H1 (cell line): ENCODE data around the gene GUCY2D. TPM values are rescaled to one million over a fixed set of nuclear protein-coding genes. Genes with fewer than 3 reads are reported as not detected.

Experiments used
- CTCF ChIA-PET: fragments of 300-600 bp; sonication (Branson Sonifier 250); formaldehyde crosslinking; loops from one replicate; lab custom pipeline; 2021; ENCODE audit not compliant: partially characterized antibody; lab: Charles Lee
- POLR2A ChIA-PET: fragments of 300-600 bp; sonication (Branson Sonifier 250); formaldehyde crosslinking; loops from one replicate; lab custom pipeline; 2021; ENCODE audit warnings: inconsistent platforms; ENCODE audit not compliant: partially characterized antibody; lab: Charles Lee
- DNase-seq, 2 experiments: peaks; one replicate each; pipeline versions ENCODE4 v3.0.0 to v3.0.0-alpha.2; 2010 to 2022; ENCODE audit warnings: low spot score in 2 of 2, low read depth in 1 of 2, mixed read lengths in 1 of 2
- FAIRE-seq: peaks from 2 replicates; lab custom pipeline; 2011; peaks lifted over from hg19 to GRCh38; lab: Jason Lieb, UNC
- H2AFZ ChIP-seq: 2 replicates; pipeline ENCODE4 v1.8.1; 2012; ENCODE audit warnings: low read length, inconsistent platforms
- H2AK5ac ChIP-seq: 2 replicates; pipeline ENCODE4 v1.6.1; 2013; ENCODE audit warnings: low read depth, low read length
- H2BK120ac ChIP-seq: replicated peaks from 2 replicates; pipeline ENCODE3; 2013; ENCODE audit warnings: low read depth, low read length, inconsistent platforms
- H2BK12ac ChIP-seq: 2 replicates; pipeline ENCODE4 v1.6.1; 2013; ENCODE audit warnings: low read depth, low read length
- H2BK15ac ChIP-seq: 2 replicates; pipeline ENCODE4 v1.6.1; 2013; ENCODE audit warnings: low read length
- H2BK20ac ChIP-seq: 2 replicates; pipeline ENCODE4 v1.6.1; 2013; ENCODE audit warnings: low read length
- H2BK5ac ChIP-seq: 2 replicates; pipeline ENCODE4 v1.6.1; 2013; ENCODE audit warnings: low read depth, low read length
- H3K14ac ChIP-seq: 2 replicates; pipeline ENCODE4 v1.6.1; 2013; ENCODE audit warnings: inconsistent platforms; ENCODE audit not compliant: insufficient read length
- H3K18ac ChIP-seq: 2 replicates; pipeline ENCODE4 v1.6.1; 2013; ENCODE audit warnings: low read length; ENCODE audit errors: extremely low read depth
- H3K23ac ChIP-seq: 2 replicates; pipeline ENCODE4 v1.6.1; 2013; ENCODE audit warnings: inconsistent platforms; ENCODE audit not compliant: insufficient read length
- H3K23me2 ChIP-seq: 2 replicates; pipeline ENCODE4 v1.6.1; 2013; ENCODE audit warnings: low read depth, low read length
- H3K27ac ChIP-seq: 2 replicates; pipeline ENCODE4 v1.6.1; 2011; ENCODE audit warnings: low read depth, low read length, inconsistent platforms
- H3K27me3 ChIP-seq, 4 experiments: replicated peaks in 1 of 4; 1 replicate in 1 of 4; 2 replicates in 3 of 4; pipeline versions ENCODE4 v1.6.1 to v1.8.1; 2011 to 2013; ENCODE audit warnings: low read length in 3 of 4, mild to moderate bottlenecking in 3 of 4, inconsistent platforms in 2 of 4, mixed read lengths in 2 of 4, moderate library complexity in 1 of 4; ENCODE audit not compliant: control insufficient read depth in 3 of 4, insufficient read depth in 3 of 4; ENCODE audit errors: extremely low read depth in 1 of 4
- H3K36me3 ChIP-seq, 4 experiments: 2 replicates each; pipeline versions ENCODE4 v1.6.1 to v1.8.1; 2011 to 2013; ENCODE audit warnings: mild to moderate bottlenecking in 4 of 4, low read length in 3 of 4, moderate library complexity in 2 of 4, control low read depth in 1 of 4, inconsistent platforms in 1 of 4; ENCODE audit not compliant: insufficient read depth in 4 of 4, control insufficient read depth in 2 of 4
- H3K4ac ChIP-seq: replicated peaks from 2 replicates; pipeline ENCODE3; 2013; ENCODE audit warnings: low read length, low read depth, mixed read lengths, inconsistent platforms; ENCODE audit not compliant: insufficient read length
- H3K4me1 ChIP-seq, 4 experiments: replicated peaks in 1 of 4; 1 replicate in 1 of 4; 2 replicates in 3 of 4; pipeline versions ENCODE4 v1.6.1 to v1.8.1; 2011 to 2013; ENCODE audit warnings: low read length in 3 of 4, inconsistent platforms in 2 of 4, mixed read lengths in 1 of 4; ENCODE audit not compliant: insufficient read depth in 4 of 4, control insufficient read depth in 3 of 4
- H3K4me2 ChIP-seq, 2 experiments: 2 replicates each; pipeline versions ENCODE4 v1.6.1 to v1.8.1; 2011 to 2013; ENCODE audit warnings: low read depth in 2 of 2, low read length in 2 of 2, control low read depth in 1 of 2, inconsistent platforms in 1 of 2, mild to moderate bottlenecking in 1 of 2; ENCODE audit not compliant: insufficient read depth in 1 of 2
- H3K4me3 ChIP-seq, 4 experiments: fragments of 200-600, 300-600 bp in 1 of 4; sonication (generic), shearing (Covaris generic), sonication (Bioruptor Twin) in 1 of 4; 2 replicates each; pipeline versions ENCODE4 v1.5.1 to v1.8.1; 2011 to 2016; ENCODE audit warnings: low read length in 4 of 4, low read depth in 3 of 4, control low read depth in 2 of 4, inconsistent platforms in 2 of 4, mild to moderate bottlenecking in 2 of 4, mixed read lengths in 1 of 4, moderate library complexity in 1 of 4; ENCODE audit not compliant: insufficient read depth in 2 of 4; ENCODE audit errors: extremely low read depth in 1 of 4
- H3K56ac ChIP-seq: replicated peaks from 2 replicates; pipeline ENCODE3; 2013; ENCODE audit warnings: low read depth, mild to moderate bottlenecking, mixed read lengths, low read length, inconsistent platforms; ENCODE audit not compliant: insufficient read length
- H3K79me1 ChIP-seq: 2 replicates; pipeline ENCODE4 v1.6.1; 2013; ENCODE audit warnings: low read depth, low read length, control low read depth
- H3K79me2 ChIP-seq, 2 experiments: 2 replicates each; pipeline versions ENCODE4 v1.6.1 to v1.8.1; 2012 to 2013; ENCODE audit warnings: low read length in 2 of 2, mild to moderate bottlenecking in 2 of 2, inconsistent platforms in 1 of 2; ENCODE audit not compliant: insufficient read depth in 2 of 2, control insufficient read depth in 1 of 2
- H3K9ac ChIP-seq, 4 experiments: replicated peaks in 1 of 4; 1 replicate in 1 of 4; 2 replicates in 3 of 4; pipeline versions ENCODE4 v1.6.1 to v1.8.1; 2011 to 2013; ENCODE audit warnings: low read depth in 3 of 4, low read length in 3 of 4, control low read depth in 2 of 4, mild to moderate bottlenecking in 2 of 4, moderate library complexity in 2 of 4, inconsistent platforms in 1 of 4; ENCODE audit errors: extremely low read depth in 1 of 4
- H3K9me3 ChIP-seq, 2 experiments: 2 replicates each; pipeline versions ENCODE4 v1.6.1 to v1.8.1; 2012 to 2013; ENCODE audit warnings: mild to moderate bottlenecking in 2 of 2, moderate library complexity in 2 of 2, control low read depth in 1 of 2, inconsistent platforms in 1 of 2, low read depth in 1 of 2, low read length in 1 of 2, mixed read lengths in 1 of 2; ENCODE audit not compliant: insufficient read depth in 2 of 2
- H4K20me1 ChIP-seq, 2 experiments: replicated peaks in 1 of 2; 2 replicates each; pipeline versions ENCODE3 to v1.8.1; 2011 to 2013; ENCODE audit warnings: inconsistent platforms in 2 of 2, low read length in 2 of 2, mild to moderate bottlenecking in 1 of 2; ENCODE audit not compliant: insufficient read depth in 2 of 2, control insufficient read depth in 1 of 2
- H4K5ac ChIP-seq: 2 replicates; pipeline ENCODE4 v1.6.1; 2013; ENCODE audit warnings: low read length, low read depth, mixed read lengths, inconsistent platforms; ENCODE audit not compliant: insufficient read length
- H4K8ac ChIP-seq: 2 replicates; pipeline ENCODE4 v1.8.0; 2013; ENCODE audit warnings: mild to moderate bottlenecking, moderate library complexity, low read length, inconsistent platforms; ENCODE audit not compliant: insufficient read depth; ENCODE audit errors: extremely low read depth
- H4K91ac ChIP-seq: replicated peaks from 2 replicates; pipeline ENCODE3; 2013; ENCODE audit warnings: low read length, mixed read lengths, inconsistent platforms; ENCODE audit not compliant: insufficient read length
- BRCA1 ChIP-seq: IDR thresholded peaks from 2 replicates; pipeline ENCODE4 v1.6.1; 2012; ENCODE audit warnings: low read depth, low read length, improper control_type of control experiment
- CBX5 ChIP-seq: fragments of 300-800, 300-1000 bp; sonication (generic); IDR thresholded peaks from 2 replicates; pipeline ENCODE4 v1.7.1; 2016; ENCODE audit warnings: antibody characterized with exemption, low read length, low read depth
- E2F6 ChIP-seq: IDR thresholded peaks from 2 replicates; pipeline ENCODE4 v1.6.1; 2012; ENCODE audit warnings: inconsistent platforms
- EP300 ChIP-seq, 2 experiments: IDR thresholded peaks; 1 replicate in 1 of 2; 2 replicates in 1 of 2; pipeline ENCODE4 v1.6.1; 2011 to 2012; ENCODE audit warnings: low read depth in 2 of 2, low read length in 2 of 2, mild to moderate bottlenecking in 2 of 2, borderline replicate concordance in 1 of 2, inconsistent platforms in 1 of 2, moderate library complexity in 1 of 2
- FOSL1 ChIP-seq: IDR thresholded peaks from 2 replicates; pipeline ENCODE4 v1.6.1; 2011; ENCODE audit warnings: mild to moderate bottlenecking, low read depth, low read length, moderate library complexity; ENCODE audit not compliant: insufficient read depth
- HDAC6 ChIP-seq: IDR thresholded peaks from one replicate; pipeline ENCODE4 v1.7.1; 2012; ENCODE audit warnings: low read depth, mild to moderate bottlenecking, inconsistent platforms, low read length, moderate library complexity
- NRF1 ChIP-seq: IDR thresholded peaks from 2 replicates; pipeline ENCODE4 v1.6.1; 2011; ENCODE audit warnings: mild to moderate bottlenecking, low read depth, low read length, improper control_type of control experiment
- POU5F1 ChIP-seq: IDR thresholded peaks from 2 replicates; pipeline ENCODE4 v1.6.1; 2011; ENCODE audit warnings: low read depth, mild to moderate bottlenecking, low read length, moderate library complexity
- RAD21 ChIP-seq, 2 experiments: IDR thresholded peaks in 1 of 2; conservative IDR thresholded peaks in 1 of 2; 2 replicates each; pipeline ENCODE4 v1.6.1; 2011; ENCODE audit warnings: low read depth in 2 of 2, low read length in 2 of 2, improper control_type of control experiment in 1 of 2, inconsistent platforms in 1 of 2, mild to moderate bottlenecking in 1 of 2, moderate library complexity in 1 of 2
- SP1 ChIP-seq: IDR thresholded peaks from 2 replicates; pipeline ENCODE4 v1.6.1; 2011; ENCODE audit warnings: low read depth, low read length
- SUZ12 ChIP-seq: fragments of 200-600 bp; sonication (generic); IDR thresholded peaks from 2 replicates; pipeline ENCODE4 v1.6.1; 2012; ENCODE audit warnings: mild to moderate bottlenecking, inconsistent platforms, low read length, moderate library complexity, mixed read lengths
- ZNF274 ChIP-seq: IDR thresholded peaks from 2 replicates; pipeline ENCODE4 v1.7.0; 2012; ENCODE audit warnings: low read length, borderline replicate concordance; ENCODE audit errors: extremely low read depth
- WGBS, 2 experiments: shearing (Covaris generic) in 1 of 2; methylation state at CpG; one replicate each; pipeline versions ENCODE4 v1.1.6 to v1.1.7; 2013 to 2015; ENCODE audit warnings: low lambda C conversion rate in 2 of 2, mixed read lengths in 2 of 2, inconsistent platforms in 1 of 2, low coverage in 1 of 2, missing lambda C conversion rate in 1 of 2; ENCODE audit not compliant: insufficient replicate concordance in 2 of 2, insufficient coverage in 1 of 2, insufficient read length in 1 of 2; ENCODE audit errors: extremely low coverage in 1 of 2, missing lambda C conversion rate in 1 of 2; 5-methylcytosine and 5-hydroxymethylcytosine counted together
- polyA plus RNA-seq, 7 experiments: library from polyadenylated mRNA; depleted of rRNA in 3 of 7; stranded (reverse) in 5 of 7; unstranded in 2 of 7; fragments of >200 nt in 5 of 7; fragments of 200-250 nt in 2 of 7; gene quantifications; 1 replicate in 5 of 7; 2 replicates in 1 of 7; 4 replicates in 1 of 7; pipeline versions ENCODE4 v1.2.1 to v1.2.3, GENCODE V29; 2011 to 2013; ENCODE audit warnings: missing spikeins in 2 of 7, mixed read lengths in 2 of 7
- total RNA-seq: library from RNA; stranded (reverse); fragmentation: NEBNext Ultra II Directional; extraction: Animal tissue kit (Norgen Biotek cat#: 25700); gene quantifications from 2 replicates; pipeline ENCODE4 v1.2.1, GENCODE V29; 2021

GUCY2D gene
- total and polyA plus RNA-seq, 2 of the 8 experiments (the other 6 are each of a cell fraction or from before 2014, with no cell fraction given), result 0.20 to 0.48 TPM

DNA sequence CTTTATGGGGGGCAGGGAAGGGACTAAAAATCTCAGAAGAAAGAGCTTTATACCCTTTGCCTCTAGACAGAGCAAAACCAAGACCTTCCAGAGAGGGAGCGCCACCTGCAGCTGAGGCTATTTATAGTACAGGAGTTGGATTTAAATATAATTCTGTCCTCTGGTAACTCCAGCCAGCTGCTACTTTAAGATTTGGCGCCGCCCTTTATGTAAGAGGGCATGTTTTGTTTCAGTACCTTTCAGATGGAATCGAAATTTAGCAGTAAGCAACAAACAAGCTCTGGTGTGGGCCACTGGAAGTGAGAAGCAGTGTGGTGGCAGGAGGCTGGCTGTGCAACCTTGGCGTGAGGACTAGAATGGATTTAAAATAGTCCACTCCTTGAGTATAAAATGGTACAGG lies 5.2 kb upstream of the GUCY2D start:
- Histone ChIP-seq H2BK120ac (no peak overlapping the region), H3K79me2 (no peaks in the 10 kb centered on the region), H4K5ac (no peak overlapping the region), H3K23ac (no peak overlapping the region), H3K27ac (no peak overlapping the region), H2BK15ac (no peak overlapping the region), H3K4me2 (no peak overlapping the region; a peak in 2 of 4 replicates), H2BK5ac (no peak overlapping the region), H4K20me1 (peaks cover 0 to 4% of the 10 kb centered on the region in 2 experiments), H2AK5ac (no peak overlapping the region), H3K23me2 (no peaks in the 10 kb centered on the region), H3K36me3 (no peaks in the 10 kb centered on the region), H3K14ac (no peak overlapping the region), H2BK12ac (no peak overlapping the region), H4K91ac (no peak overlapping the region), H2AFZ (no peak overlapping the region), H3K18ac (no peak overlapping the region), H3K9ac (no peak overlapping the region), H3K27me3 (peaks cover 5 to 14% (median 6%) of the 10 kb centered on the region in 4 experiments), H3K9me3 (no peaks in the 10 kb centered on the region), H3K4ac (no peak overlapping the region), H3K56ac (no peak overlapping the region), H2BK20ac (no peak overlapping the region), H3K4me3 (no peak overlapping the region), H4K8ac (no peak overlapping the region; the same call in 1 of the 2 replicates), H3K79me1 (no peaks in the 10 kb centered on the region), H3K4me1 (peaks cover 0 to 2% (median 0%) of the 10 kb centered on the region in 4 experiments; a peak in 1 of 7 replicates)
- POLR2A ChIA-PET, result interaction anchor here (1.2 kb wide), 1 partner anchor 140 kb away, joined by 3 read pairs; the partner anchor contains the start of genes CYB5D1 and NAA38
- CTCF ChIA-PET, result interaction anchor here (0.7 to 3.2 kb wide), 26 partner anchors 8 to 179 kb away, joined by 3 to 19 read pairs (median 4); partner anchors contain the start of gene KCNAB3
- WGBS, 2 experiments, result 31% methylated on average over 5 of the region's 5 CpGs; no CpG with 5 or more reads in 1 of the 2 experiments
- no peak for DNase-seq
- FAIRE-seq, result peak; percentile 65
- TF ChIP-seq SP1 (no peak), NRF1 (no peak), E2F6 (no peak), POU5F1 (no peak), HDAC6 (no peak), SUZ12 (no peak), RAD21 (IDR thresholded peaks at IDR 0.05 in 1 of 2, conservative IDR thresholded peaks at IDR 0.05 in 1 of 2; ENCODE audit: low read depth in 2 of 2, low read length in 2 of 2) (peak; percentile 48 to 55), FOSL1 (no peak), EP300 (IDR thresholded peaks at IDR 0.05; ENCODE audit: borderline replicate concordance in 1 of 2, low read depth in 2 of 2, low read length in 2 of 2) (no peak), ZNF274 (no peak), BRCA1 (no peak), CBX5 (no peak)
